K562 (cell line): ENCODE data around the gene RAB3GAP1. TPM values are rescaled to one million over a fixed set of nuclear protein-coding genes. Genes with fewer than 3 reads are reported as not detected.

ENCODE experiments used
- BHLHE40 ChIP-seq: IDR thresholded peaks from 2 replicates; pipeline ENCODE4 v1.6.1; 2011; ENCODE audit warnings: low read length, improper control_type of control experiment
- CC2D1A ChIP-seq: fragments of 450-650 bp; IDR thresholded peaks from 2 replicates; pipeline ENCODE4 v1.6.1; 2017; ENCODE audit warnings: mild to moderate bottlenecking
- CREM ChIP-seq: IDR thresholded peaks from 2 replicates; pipeline ENCODE4 v1.6.1; 2014; ENCODE audit warnings: antibody characterized with exemption, low read depth
- DEAF1 ChIP-seq: fragments of 450-650 bp; formaldehyde crosslinking; IDR thresholded peaks from 2 replicates; pipeline ENCODE4 v1.4.0; 2020; ENCODE audit warnings: mild to moderate bottlenecking, moderate library complexity
- GATA2 ChIP-seq: sonication (generic); formaldehyde crosslinking; IDR thresholded peaks from 2 replicates; pipeline ENCODE4 v1.4.0; 2020; ENCODE audit warnings: mild to moderate bottlenecking, missing genetic modification reagents
- KDM1A ChIP-seq, 2 experiments: fragments of 450-650 bp; IDR thresholded peaks; 2 replicates each; pipeline ENCODE4 v1.6.1; 2016; ENCODE audit warnings: mild to moderate bottlenecking in 2 of 2
- MGA ChIP-seq: fragments of 450-650 bp; IDR thresholded peaks from 2 replicates; pipeline ENCODE4 v1.6.1; 2016; ENCODE audit warnings: mild to moderate bottlenecking, moderate library complexity
- MNT ChIP-seq, 2 experiments: fragments of 450-650 bp; conservative IDR thresholded peaks; 2 replicates each; pipeline ENCODE4 v1.6.1; 2017; ENCODE audit warnings: mild to moderate bottlenecking in 2 of 2, moderate library complexity in 2 of 2
- NR1H2 ChIP-seq: sonication (generic); formaldehyde crosslinking; IDR thresholded peaks from 2 replicates; pipeline ENCODE4 v1.4.0; 2020; ENCODE audit warnings: mild to moderate bottlenecking, missing genetic modification reagents
- RCOR1 ChIP-seq, 2 experiments: IDR thresholded peaks; 2 replicates each; pipeline ENCODE4 v1.6.1; 2012; ENCODE audit warnings: low read depth in 2 of 2, low read length in 2 of 2, borderline replicate concordance in 1 of 2, improper control_type of control experiment in 1 of 2
- TCF3 ChIP-seq: sonication (generic); formaldehyde crosslinking; IDR thresholded peaks from 2 replicates; pipeline ENCODE4 v1.4.0; 2020; ENCODE audit warnings: mild to moderate bottlenecking, missing genetic modification reagents
- TCF7 ChIP-seq: sonication (generic); IDR thresholded peaks from 2 replicates; pipeline ENCODE4 v1.6.1; 2016; ENCODE audit warnings: antibody characterized with exemption, borderline replicate concordance
- TCF7L2 ChIP-seq: fragments of 150-350 bp; IDR thresholded peaks from 2 replicates; pipeline ENCODE4 v1.6.1; 2016; ENCODE audit warnings: low read depth, mild to moderate bottlenecking, low read length, moderate library complexity
- polyA plus RNA-seq, 8 experiments: library from polyadenylated mRNA; depleted of rRNA in 4 of 8; stranded (reverse) in 5 of 8; unstranded in 3 of 8; fragments of >200 nt; fragmentation: Nextera tagmentation in 2 of 8; fragmentation: Illumina TruSeq in 1 of 8; extraction: Ambion mirVana in 2 of 8; extraction: Trizol in 1 of 8; gene quantifications; 2 replicates each; pipeline versions ENCODE4 v1.2.1 to v1.2.3, GENCODE V29; 2011 to 2014; ENCODE audit warnings: inconsistent platforms in 1 of 8, missing spikeins in 1 of 8
- total RNA-seq, 7 experiments: library from RNA; depleted of rRNA in 6 of 7; stranded (reverse); fragments of >200 nt in 6 of 7; fragmentation: Illumina TruSeq in 2 of 7; extraction: Trizol in 2 of 7; gene quantifications; 2 replicates each; pipeline versions ENCODE4 v1.2.1 to v1.2.3, GENCODE V29; 2011 to 2021; ENCODE audit warnings: low replicate concordance in 1 of 7

The RAB3GAP1 gene
- total and polyA plus RNA-seq, 9 of the 15 experiments (the other 6 are each of a cell fraction or from before 2014, with no cell fraction given) = 15.5 to 48.6 (median 33.0) TPM

GRCh38 chr2:135004005-135004746 is 47.9 kb upstream of the RAB3GAP1 start (continued):
- TF ChIP-seq MGA (peak; percentile 69), CC2D1A (0 out of 2 replicates have a peak, but pooled peaks have one; percentile 21), DEAF1 (peak; percentile 88), TCF7 (no peak), NR1H2 (CRISPR knock-in tag) (0 out of 2 replicates have a peak, but pooled peaks have one; percentile 65), RCOR1 (IDR thresholded peaks at IDR 0.05; ENCODE audit: borderline replicate concordance in 1 of 2, low read depth in 2 of 2, low read length in 2 of 2) (peak in 1 of 2 experiments; percentile 48; a peak in 1 of 4 replicates), CREM (0 out of 2 replicates have a peak, but pooled peaks have one; percentile 4), KDM1A (IDR thresholded peaks at IDR 0.05) (no peak), GATA2 (CRISPR knock-in tag) (peak; percentile 17; the same call in 1 of the 2 replicates), BHLHE40 (0 out of 2 replicates have a peak, but pooled peaks have one; percentile 12), MNT (conservative IDR thresholded peaks at IDR 0.05) (0 out of 4 replicates have a peak, but pooled peaks of 1 of the 2 experiments have one; percentile 24), TCF3 (no peak), TCF7L2 (peak; percentile 34; the same call in 1 of the 2 replicates)
